ENCODE data around the gene SLC25A23.

DNA sequence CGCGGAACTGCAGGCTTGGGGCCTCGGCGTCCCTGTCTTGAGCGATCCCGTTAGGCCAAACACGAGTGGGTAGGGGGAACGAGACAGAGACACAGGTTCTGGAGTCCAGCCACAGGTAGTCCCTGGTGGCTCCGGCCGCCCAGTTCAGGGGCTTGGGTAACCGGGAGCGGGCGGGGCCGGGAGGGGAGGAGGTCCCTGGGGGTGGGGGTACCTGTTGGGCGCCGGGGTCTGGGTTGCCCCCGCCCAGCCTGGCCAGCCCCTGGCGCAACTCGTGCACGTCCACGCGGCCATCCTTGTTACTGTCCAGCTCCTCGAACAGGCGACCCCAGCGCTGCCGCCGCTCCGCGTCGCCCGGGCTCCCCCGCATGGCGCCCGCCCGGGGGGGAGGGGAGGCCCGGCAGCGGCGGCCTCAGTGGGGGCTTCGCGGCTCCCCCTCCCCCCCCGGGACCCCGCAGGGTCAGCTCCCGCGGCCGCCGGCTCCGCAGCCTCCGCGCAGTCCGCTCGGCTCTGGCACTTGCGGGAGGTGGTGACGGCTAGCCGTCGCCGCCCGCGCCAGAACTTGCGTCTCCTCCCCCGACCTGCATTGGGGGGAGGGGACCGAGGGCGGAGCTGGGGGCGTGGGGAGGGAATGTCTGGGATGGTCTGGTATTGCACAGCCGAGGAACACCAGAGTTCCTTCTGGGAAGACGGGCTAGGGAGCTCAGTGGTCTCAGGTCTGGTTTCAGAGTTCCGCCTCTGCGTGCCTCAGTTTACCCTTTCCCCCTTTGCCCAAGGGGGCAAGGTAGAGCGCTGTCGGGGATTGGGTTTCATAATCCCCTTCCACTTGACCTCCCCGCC is at the start of gene SLC25A23:
- TF ChIP-seq EZH2 (IDR thresholded peaks at IDR 0.05; ENCODE audit: insufficient read depth, poor library complexity, severe bottlenecking) (no peak), EZH2phosphoT487 (IDR thresholded peaks at IDR 0.05; ENCODE audit: insufficient read depth, low read depth) (no peak)

Measured in GM23248 (cell line).